Hepatocyte (in vitro differentiated cells): ENCODE measurements around the gene PKNOX2. TPM values are rescaled to one million over a fixed set of nuclear protein-coding genes. Genes with fewer than 3 reads are reported as not detected.

Source experiments
- DNase-seq: peaks from one replicate; pipeline ENCODE4 v3.0.0-alpha.2; 2016; ENCODE audit warnings: low spot score
- H2AFZ ChIP-seq: fragments of 200-600 bp; sonication (generic); 2 replicates; pipeline ENCODE4 v1.6.0; 2016; ENCODE audit warnings: antibody characterized with exemption, mild to moderate bottlenecking
- H3K27ac ChIP-seq: fragments of 200-600 bp; sonication (generic); 2 replicates; pipeline ENCODE4 v1.5.1; 2016; ENCODE audit warnings: mild to moderate bottlenecking
- H3K27me3 ChIP-seq: fragments of 200-600 bp; sonication (generic); 2 replicates; pipeline ENCODE4 v1.6.1; 2016
- H3K36me3 ChIP-seq: fragments of 200-600 bp; sonication (generic); replicated peaks from 2 replicates; pipeline ENCODE4 v1.5.1; 2016; ENCODE audit warnings: low read depth; ENCODE audit not compliant: insufficient read depth
- H3K4me1 ChIP-seq: fragments of 200-600 bp; sonication (generic); 2 replicates; pipeline ENCODE4 v1.5.1; 2016; ENCODE audit warnings: mild to moderate bottlenecking, moderate library complexity; ENCODE audit not compliant: insufficient read depth
- H3K4me2 ChIP-seq: fragments of 200-600 bp; sonication (generic); 2 replicates; pipeline ENCODE4 v1.6.0; 2016
- H3K4me3 ChIP-seq: fragments of 200-600 bp; sonication (generic); 2 replicates; pipeline ENCODE4 v1.5.1; 2016; ENCODE audit warnings: mild to moderate bottlenecking
- H3K79me2 ChIP-seq: fragments of 200-600 bp; sonication (generic); 2 replicates; pipeline ENCODE4 v1.6.0; 2017; ENCODE audit warnings: mild to moderate bottlenecking
- H3K9me2 ChIP-seq: fragments of 200-600 bp; sonication (generic); replicated peaks from 2 replicates; pipeline ENCODE4 v1.6.0; 2017; ENCODE audit warnings: mild to moderate bottlenecking; ENCODE audit not compliant: insufficient read depth
- H3K9me3 ChIP-seq: fragments of 200-600 bp; sonication (generic); 2 replicates; pipeline ENCODE4 v1.5.1; 2016; ENCODE audit warnings: low read depth, mild to moderate bottlenecking
- H4K20me1 ChIP-seq: fragments of 200-600 bp; sonication (generic); 2 replicates; pipeline ENCODE4 v1.6.0; 2016; ENCODE audit warnings: mild to moderate bottlenecking; ENCODE audit not compliant: insufficient read depth, poor library complexity, severe bottlenecking
- CTCF ChIP-seq: fragments of 200-600 bp; sonication (generic); IDR thresholded peaks from 2 replicates; pipeline ENCODE4 v1.5.1; 2016; ENCODE audit warnings: antibody characterized with exemption, mild to moderate bottlenecking; ENCODE audit not compliant: poor library complexity
- EZH2 ChIP-seq: fragments of 200-600 bp; sonication (generic); IDR thresholded peaks from 2 replicates; pipeline ENCODE4 v1.6.1; 2016; ENCODE audit warnings: antibody characterized with exemption, mild to moderate bottlenecking, borderline replicate concordance
- EZH2phosphoT487 ChIP-seq: fragments of 200-600 bp; sonication (generic); IDR thresholded peaks from one replicate; pipeline ENCODE4 v1.6.1; 2018; ENCODE audit warnings: antibody characterized with exemption, mild to moderate bottlenecking, low read depth, moderate library complexity; ENCODE audit not compliant: unreplicated experiment, severe bottlenecking
- WGBS: methylation state at CpG from one replicate; pipeline ENCODE4 v1.1.6; 2016; ENCODE audit warnings: low lambda C conversion rate; ENCODE audit errors: missing lambda C conversion rate; 5-methylcytosine and 5-hydroxymethylcytosine counted together
- polyA plus RNA-seq: library from polyadenylated mRNA; unstranded; fragments of >200 nt; fragmentation: Nextera tagmentation; extraction: Ambion mirVana; gene quantifications from 2 replicates; pipeline ENCODE4 v1.2.1, GENCODE V29; 2016
- total RNA-seq: library from RNA; depleted of rRNA; stranded (reverse); fragments of >200 nt; gene quantifications from 2 replicates; pipeline ENCODE4 v1.2.3, GENCODE V29; 2014

PKNOX2 gene
- total and polyA plus RNA-seq, 2 experiments from 2014 or later, result 3.0 to 3.1 TPM

DNA sequence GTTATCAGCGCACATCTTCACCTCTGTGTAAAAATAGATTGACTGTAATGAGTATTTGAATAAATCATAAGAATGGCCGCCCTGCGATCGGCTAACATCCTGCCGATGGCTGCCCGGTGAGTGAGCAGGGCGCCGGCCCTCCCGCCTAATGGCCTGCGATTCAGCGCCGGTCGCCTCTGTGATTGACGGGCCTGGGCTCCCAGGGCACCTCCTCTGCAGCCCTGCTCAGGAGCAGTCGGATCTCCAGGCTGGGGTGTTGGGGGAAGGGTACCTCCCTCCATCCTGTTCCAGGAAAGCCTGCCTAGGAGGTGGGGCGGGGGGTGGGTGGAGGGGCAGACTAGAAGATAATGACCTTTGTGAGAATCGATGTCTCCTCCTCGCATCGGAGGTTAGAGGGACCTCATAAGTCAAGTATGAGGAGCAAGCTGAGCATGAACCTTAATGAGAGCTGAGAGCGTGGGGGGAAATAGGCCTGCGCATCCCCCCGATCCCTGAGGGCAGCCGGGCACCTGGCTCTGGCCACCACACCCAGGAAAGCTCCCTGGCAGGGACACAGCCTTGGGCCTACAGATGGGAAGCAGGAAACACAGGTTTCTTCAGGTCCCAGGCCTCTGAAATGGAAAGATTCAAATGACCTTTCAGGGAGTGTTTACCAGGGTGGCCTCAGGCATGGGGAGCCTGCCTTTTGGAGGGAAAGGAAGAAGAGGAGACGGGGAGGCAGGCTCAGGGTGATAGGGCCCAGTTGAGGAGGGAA is 71.7 kb downstream of the PKNOX2 start:
- no peak overlapping the region for H3K4me2 ChIP-seq
- H3K27ac ChIP-seq, result no peak overlapping the region
- no peaks in the 10 kb centered on the region for H3K9me3 ChIP-seq
- no peaks in the 10 kb centered on the region for H3K27me3 ChIP-seq
- H4K20me1 ChIP-seq, result no peaks in the 10 kb centered on the region
- no peak overlapping the region for H3K4me3 ChIP-seq
- TF ChIP-seq EZH2phosphoT487 (no peak), CTCF (no peak), EZH2 (no peak)
- no peak for DNase-seq
- no peaks in the 10 kb centered on the region for H3K79me2 ChIP-seq
- 89% methylated on average over 24 of the region's 24 CpGs for WGBS
- no peaks in the 10 kb centered on the region for H3K9me2 ChIP-seq
- H3K36me3 ChIP-seq, result no peaks in the 10 kb centered on the region
- no peaks in the 10 kb centered on the region for H3K4me1 ChIP-seq
- no peak overlapping the region for H2AFZ ChIP-seq

DNA sequence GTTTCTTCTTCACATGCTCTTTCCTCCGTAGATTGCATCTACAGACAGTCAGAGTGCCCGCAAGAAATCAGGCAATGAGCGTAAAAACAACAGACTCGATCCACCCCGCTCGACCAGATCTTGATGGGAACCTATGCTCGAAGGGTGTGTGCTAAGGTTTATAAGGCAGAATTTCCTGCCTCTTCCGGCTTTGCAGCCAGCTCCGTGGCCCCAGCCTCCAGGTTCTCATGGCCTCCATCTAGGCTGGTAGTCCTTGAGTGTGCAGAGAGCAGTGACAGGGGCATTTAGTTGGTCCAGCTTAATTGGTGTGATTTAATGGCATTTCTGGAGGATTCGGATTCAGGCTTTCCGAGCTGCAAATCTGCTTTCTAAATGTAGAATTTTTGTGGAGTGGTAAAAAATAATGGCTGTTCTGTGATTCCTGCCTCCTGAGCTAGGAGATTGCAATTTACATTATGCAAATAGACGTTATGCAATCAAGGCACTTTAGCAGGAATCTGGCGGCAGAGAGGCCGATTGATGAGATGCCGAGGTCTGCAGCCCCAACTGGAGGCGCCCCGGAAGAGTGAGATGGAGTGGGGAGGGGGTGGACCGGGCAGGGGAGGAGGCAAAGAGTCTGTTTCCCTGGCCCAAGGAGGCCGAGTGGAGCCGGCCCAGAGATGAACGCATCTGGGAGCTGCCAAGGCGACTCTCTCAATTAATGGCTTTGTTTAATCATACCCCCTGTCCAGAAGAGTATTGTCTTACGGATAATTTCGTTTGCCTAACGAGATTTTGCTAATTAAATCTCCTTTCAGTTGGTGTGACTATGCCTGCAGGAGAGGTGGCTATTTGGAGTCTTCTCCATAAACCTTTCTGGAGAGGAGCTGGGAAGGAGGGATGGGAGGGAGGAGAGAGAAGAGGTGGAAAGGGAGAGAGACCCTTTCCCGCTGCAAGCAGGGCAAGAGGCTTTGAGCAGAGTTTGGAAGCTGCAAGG is 75.3 kb downstream of the PKNOX2 start:
- no peaks in the 10 kb centered on the region for H3K79me2 ChIP-seq
- H3K9me3 ChIP-seq, result no peaks in the 10 kb centered on the region
- no peak overlapping the region for H3K4me2 ChIP-seq
- TF ChIP-seq CTCF (no peak), EZH2phosphoT487 (no peak), EZH2 (no peak)
- no peaks in the 10 kb centered on the region for H3K36me3 ChIP-seq
- no peaks in the 10 kb centered on the region for H3K4me1 ChIP-seq
- H3K27ac ChIP-seq, result no peak overlapping the region
- no peak for DNase-seq
- H3K27me3 ChIP-seq, result no peaks in the 10 kb centered on the region
- no peak overlapping the region for H2AFZ ChIP-seq
- 53% methylated on average over 25 of the region's 26 CpGs for WGBS
- no peaks in the 10 kb centered on the region for H4K20me1 ChIP-seq
- H3K4me3 ChIP-seq, result no peak overlapping the region
- no peaks in the 10 kb centered on the region for H3K9me2 ChIP-seq

- Histone ChIP-seq H3K4me3 (no peak overlapping the region), H3K4me1 (no peaks in the 10 kb centered on the region), H3K79me2 (no peaks in the 10 kb centered on the region), H3K9me2 (no peaks in the 10 kb centered on the region), H3K27me3 (no peaks in the 10 kb centered on the region), H2AFZ (no peak overlapping the region), H3K4me2 (no peak overlapping the region), H4K20me1 (no peaks in the 10 kb centered on the region), H3K9me3 (no peaks in the 10 kb centered on the region), H3K36me3 (no peaks in the 10 kb centered on the region), H3K27ac (no peak overlapping the region)
- DNase-seq, result no peak
- 91% methylated on average over 5 of the region's 5 CpGs for WGBS
- TF ChIP-seq CTCF, result no peak
- no peak for TF ChIP-seq EZH2
- no peak for TF ChIP-seq EZH2phosphoT487
These were observed 76.6 kb downstream of the PKNOX2 start for GRCh38 chr11:125241104-125241503.
